DMS153 treated with DMSO at 0.1 percent for 48 hours (cell line): ENCODE data around the gene EN1.

Source experiments
- DNase-seq: peaks from one replicate; lab custom pipeline; 2025; ENCODE audit not compliant: unreplicated experiment; lab: John Stamatoyannopoulos, UW

The EN1 gene

GRCh38 chr2:118856330-118856977, 9.0 kb upstream of the EN1 start:
- no peak for DNase-seq

GRCh38 chr2:118855451-118856279, 8.2 kb upstream of the EN1 start:
- DNase-seq: peak; percentile 39

GRCh38 chr2:118854507-118855345, 7.3 kb upstream of the EN1 start:
- no peak for DNase-seq

- no peak for DNase-seq
Observed at GRCh38 chr2:118853651-118854291, 6.3 kb upstream of the EN1 start.

GRCh38 chr2:118853129-118853640, 5.7 kb upstream of the EN1 start:
- no peak for DNase-seq

GRCh38 chr2:118852605-118853128, 5.2 kb upstream of the EN1 start:
- no peak for DNase-seq

GRCh38 chr2:118851650-118852049, 4.2 kb upstream of the EN1 start:
- no peak for DNase-seq

- no peak for DNase-seq
Observed at GRCh38 chr2:118850901-118851415, 3.5 kb upstream of the EN1 start.

GRCh38 chr2:118850168-118850900, 2.9 kb upstream of the EN1 start:
- DNase-seq: no peak

- no peak for DNase-seq
Observed at GRCh38 chr2:118849226-118850167, 2.0 kb upstream of the EN1 start.

- DNase-seq: no peak
Observed at GRCh38 chr2:118848381-118849225, 1.2 kb upstream of the EN1 start.

- DNase-seq: no peak
Observed at GRCh38 chr2:118847762-118848172, 319 bp upstream of the EN1 start.

- DNase-seq: no peak
Observed at GRCh38 chr2:118846442-118846952, 951 bp downstream of the EN1 start.

- no peak for DNase-seq
Observed at GRCh38 chr2:118845522-118846441, 1.7 kb downstream of the EN1 start.

- no peak for DNase-seq
Observed at GRCh38 chr2:118845005-118845521, 2.4 kb downstream of the EN1 start.
